ENCODE results near the gene MXRA8.

MXRA8 gene

DNA sequence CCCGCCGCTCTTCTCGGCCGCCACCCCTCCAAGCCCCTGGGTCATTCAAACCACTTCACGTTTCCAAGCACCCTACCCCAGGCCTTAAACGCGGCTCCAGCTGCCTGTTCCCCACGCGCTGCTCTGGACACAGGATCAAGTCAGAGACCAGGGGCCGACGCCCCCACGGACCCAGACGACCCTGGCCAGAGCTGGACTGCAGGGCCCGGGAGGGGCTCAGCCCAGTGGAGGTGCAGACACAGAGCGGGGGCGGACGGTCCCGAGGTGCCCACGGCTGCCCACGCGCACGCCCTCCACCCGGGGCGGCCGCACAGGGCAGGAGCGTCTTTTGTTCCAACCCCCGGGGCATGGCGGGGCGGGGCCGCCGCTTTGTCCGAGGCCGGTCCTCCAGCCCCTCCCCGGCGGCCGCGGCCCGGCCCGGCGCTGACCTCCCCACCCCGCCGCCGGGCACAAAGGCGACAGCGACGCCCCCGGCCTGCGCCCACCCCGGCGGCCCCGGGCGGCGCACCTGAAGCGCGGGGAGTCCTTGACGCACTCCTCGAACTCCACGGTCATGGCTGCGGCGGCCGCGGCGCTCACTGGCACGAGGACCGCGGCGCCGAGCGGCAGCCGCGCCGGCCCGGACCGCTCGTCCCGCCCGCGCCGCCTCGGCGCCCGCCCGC, 51.0 kb downstream of the MXRA8 start:
- DNase-seq (ENCODE audit: low read depth) = no peak

GRCh38 chr1:1306661-1307260, 51.6 kb downstream of the MXRA8 start:
- no peak for DNase-seq (ENCODE audit: low read depth)

DNA sequence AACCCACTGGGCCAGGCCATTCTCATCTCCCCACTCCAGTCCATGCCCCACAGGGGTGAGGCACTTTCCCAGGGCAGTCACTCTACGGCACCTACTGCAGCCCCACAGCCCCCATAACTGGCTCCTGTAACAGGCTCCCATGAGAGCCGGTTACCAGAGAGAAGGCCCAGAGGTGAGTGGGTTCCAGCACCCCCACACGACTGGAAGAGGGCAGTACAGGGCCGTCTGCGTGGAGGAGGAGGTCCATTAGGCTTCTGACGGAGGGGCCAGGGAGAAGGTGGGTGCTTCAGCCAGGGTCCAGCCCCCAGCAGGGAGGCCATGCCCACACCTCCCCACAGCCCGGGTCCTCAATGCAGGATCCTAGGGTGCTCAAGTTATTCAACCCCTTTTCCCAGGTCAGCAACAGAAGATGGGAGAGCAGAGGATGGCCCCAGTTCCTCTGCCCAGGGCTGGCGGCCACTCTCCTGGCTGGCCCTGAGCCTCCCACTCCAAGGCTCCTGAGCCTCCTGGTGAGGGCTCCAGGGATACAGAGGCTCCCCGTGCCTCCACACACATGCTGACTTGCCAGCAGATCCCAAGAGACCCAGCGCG, 52.2 kb downstream of the MXRA8 start:
- no peak for DNase-seq (ENCODE audit: low read depth)

- peak; percentile 55 for DNase-seq (ENCODE audit: low read depth)
Observed at GRCh38 chr1:1305300-1306069, 52.9 kb downstream of the MXRA8 start.

DNA sequence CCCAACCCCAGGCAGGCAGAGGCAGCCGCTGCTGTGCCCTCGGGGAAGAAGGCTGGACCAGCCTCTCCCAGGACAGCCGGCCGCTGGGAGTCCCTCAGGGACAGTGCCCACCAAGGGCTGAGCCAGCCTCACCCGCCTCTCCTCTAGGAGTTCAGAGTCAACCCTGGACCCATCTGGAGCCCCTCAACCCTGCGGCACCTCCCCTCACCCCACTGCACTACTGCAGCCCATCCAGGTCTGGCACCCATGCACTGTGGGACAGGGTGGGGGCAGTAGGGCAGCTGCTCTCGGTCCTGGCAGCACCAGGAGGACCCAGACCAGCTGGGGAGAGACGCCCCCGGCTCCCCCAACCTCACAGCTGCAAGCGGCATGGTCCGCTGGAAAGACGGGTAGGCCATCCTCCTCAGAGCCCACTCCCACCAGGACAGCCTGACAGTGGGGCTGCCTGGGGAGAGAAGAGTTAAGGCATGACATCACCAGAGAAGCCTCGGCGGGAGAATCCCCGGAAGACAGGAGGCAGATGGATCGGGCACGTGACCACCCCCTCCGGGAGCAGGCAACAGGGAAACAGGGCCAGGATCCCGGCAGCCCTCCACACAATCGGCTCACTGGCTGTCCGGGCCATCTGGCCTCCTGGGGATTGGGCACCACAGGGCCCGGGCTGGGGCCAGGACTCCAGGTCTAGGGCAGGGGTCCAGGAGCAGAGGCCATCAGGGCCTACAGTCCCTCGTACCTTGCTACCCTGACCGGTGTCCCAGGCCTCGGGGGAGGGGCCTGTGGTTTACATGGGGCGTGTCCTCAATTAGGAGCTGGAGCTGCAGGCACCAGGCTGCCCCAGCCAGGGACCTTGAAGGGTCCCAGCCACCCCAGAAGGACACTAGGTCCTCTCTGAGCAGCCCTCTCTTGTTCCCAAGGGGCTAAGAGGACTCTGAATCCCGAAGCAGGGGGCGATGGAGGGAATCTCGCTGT, 53.7 kb downstream of the MXRA8 start:
- peak; percentile 43 for DNase-seq (ENCODE audit: low read depth)

GRCh38 chr1:1303736-1304135, 54.6 kb downstream of the MXRA8 start:
- DNase-seq (ENCODE audit: low read depth) = no peak

DNA sequence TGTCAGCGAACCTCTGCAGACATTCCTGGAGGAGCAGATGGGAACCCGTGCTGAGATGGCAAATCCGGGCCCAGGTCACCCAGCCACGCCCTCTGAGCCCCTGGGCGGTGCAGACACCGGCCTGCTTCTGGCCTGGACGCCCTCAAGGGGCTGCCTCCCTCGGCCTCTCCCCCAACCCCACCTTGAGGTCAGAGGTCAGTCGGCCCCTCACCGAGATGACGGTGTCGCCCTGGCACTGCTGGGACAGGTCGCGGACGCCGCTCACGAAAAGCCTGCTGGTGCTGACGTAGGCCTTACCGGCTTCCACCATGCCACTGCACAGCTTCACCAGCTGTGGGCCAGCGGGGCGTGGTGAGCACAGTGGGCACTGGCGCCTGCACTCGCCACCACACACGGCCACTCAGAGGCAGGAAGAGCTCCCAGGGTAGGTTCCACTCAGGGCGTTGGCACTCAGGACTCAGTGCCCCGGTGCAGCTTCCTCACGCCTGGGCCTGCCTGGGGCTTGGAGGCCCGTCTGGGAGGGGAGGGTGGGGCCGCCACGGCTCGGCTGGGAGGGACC, 55.3 kb downstream of the MXRA8 start:
- no peak for DNase-seq (ENCODE audit: low read depth)
